Liver (tissue), 3 donors: ENCODE data around the gene PSRC1.

Source experiments
- CTCF ChIP-seq: fragments of 150-350 bp; IDR thresholded peaks from 2 replicates; pipeline ENCODE4 v1.5.1; 2017; ENCODE audit warnings: improper control_type of control experiment, low read depth, low read length; ENCODE audit not compliant: missing input control
- YY1 ChIP-seq: IDR thresholded peaks from 2 replicates; pipeline ENCODE4 v1.6.1; 2016; ENCODE audit warnings: antibody characterized with exemption, mild to moderate bottlenecking
- TF ChIP-seq, protein P1 (sequence below): IDR thresholded peaks from 2 replicates; pipeline ENCODE4 v1.6.1; 2016; ENCODE audit warnings: antibody characterized with exemption
- TF ChIP-seq, protein P2 (sequence below): IDR thresholded peaks from 2 replicates; pipeline ENCODE4 v1.6.1; 2016; ENCODE audit warnings: antibody characterized with exemption
- donor health status: healthy.
- donor health status: healthy.

DNA sequence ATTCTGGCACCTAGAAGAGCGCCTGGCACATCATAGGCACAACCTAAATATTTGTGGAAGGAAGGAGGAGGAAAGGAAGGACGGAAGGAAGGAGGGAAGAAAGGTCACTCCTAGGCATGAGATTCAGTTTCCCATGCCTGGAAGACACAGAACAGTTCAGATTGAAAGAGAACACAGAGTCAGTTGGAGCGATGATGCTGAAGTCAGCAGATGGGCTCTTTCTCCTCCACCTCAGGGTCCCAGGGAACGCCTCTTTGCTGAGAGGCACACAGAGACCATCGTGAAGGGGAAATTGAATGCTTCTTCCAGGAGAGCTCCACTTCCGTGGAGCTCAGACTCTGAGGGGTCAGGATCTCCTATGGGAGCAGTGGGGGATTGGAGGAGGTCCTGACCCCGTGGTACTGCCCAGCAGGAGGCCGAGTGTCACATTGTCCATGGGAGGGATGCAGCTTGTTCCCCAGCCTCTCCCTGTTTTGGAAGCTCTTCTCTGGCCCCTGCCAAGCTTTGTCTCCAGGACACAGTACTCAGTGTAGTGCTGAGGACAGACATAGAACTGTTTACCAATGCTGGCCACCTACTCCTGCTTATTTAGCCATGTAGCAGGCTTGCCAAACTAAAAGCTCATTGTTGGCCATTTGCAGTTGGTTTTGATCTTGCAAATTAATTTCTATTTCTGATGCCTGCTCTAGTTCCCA lies 21.4 kb upstream of the PSRC1 start:
- TF ChIP-seq CTCF (no peak), YY1 (no peak)
- TF ChIP-seq, protein P1, sequence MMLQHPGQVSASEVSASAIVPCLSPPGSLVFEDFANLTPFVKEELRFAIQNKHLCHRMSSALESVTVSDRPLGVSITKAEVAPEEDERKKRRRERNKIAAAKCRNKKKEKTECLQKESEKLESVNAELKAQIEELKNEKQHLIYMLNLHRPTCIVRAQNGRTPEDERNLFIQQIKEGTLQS = no peak
- TF ChIP-seq, protein P2, sequence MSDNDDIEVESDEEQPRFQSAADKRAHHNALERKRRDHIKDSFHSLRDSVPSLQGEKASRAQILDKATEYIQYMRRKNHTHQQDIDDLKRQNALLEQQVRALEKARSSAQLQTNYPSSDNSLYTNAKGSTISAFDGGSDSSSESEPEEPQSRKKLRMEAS = no peak
